Measurements from ENCODE around the gene P2RX5. TPM values are rescaled to one million over a fixed set of nuclear protein-coding genes. Genes with fewer than 3 reads are reported as not detected.
A peak's percentile ranks its signal among the peaks of the same experiment; 100 is the strongest.

Gene P2RX5
- total and polyA plus RNA-seq, 2 experiments from 2014 or later = 7.5 to 13.6 TPM

DNA sequence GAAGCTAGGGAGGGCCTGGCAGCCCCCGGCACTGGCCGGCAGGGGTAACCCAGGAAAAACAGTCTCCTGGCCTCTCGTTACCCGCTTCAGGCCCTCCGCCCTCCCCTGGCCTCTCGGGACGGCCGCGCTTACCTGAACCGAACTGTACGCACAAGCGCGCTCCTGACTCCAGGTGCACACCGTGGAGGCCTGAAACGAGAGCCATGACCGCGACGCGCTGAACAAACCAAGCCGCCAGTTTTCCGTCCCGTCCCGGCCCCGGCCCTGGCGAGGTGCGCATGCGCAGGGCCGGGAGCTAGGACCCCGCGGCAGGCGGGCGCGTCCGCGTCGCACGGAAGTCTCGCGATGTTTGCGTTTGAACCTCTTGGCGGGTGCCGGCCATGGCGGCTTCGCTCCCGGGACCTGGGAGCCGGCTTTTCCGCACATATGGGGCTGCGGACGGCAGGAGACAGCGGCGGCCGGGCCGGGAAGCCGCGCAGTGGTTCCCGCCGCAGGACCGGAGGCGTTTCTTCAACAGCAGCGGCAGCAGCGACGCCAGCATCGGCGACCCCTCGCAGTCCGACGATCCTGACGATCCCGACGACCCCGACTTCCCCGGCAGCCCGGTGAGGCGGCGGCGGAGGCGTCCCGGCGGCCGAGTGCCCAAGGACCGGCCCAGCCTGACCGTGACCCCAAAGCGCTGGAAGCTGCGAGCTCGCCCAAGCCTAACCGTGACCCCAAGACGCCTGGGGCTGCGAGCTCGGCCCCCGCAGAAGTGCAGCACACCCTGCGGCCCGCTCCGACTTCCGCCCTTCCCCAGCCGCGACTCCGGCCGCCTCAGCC is 27.8 kb upstream of the P2RX5 start, which contains the start of gene HASPIN (continued):
- no peak for TF ChIP-seq ZNF462 (CRISPR knock-in tag; IDR thresholded peaks at IDR 0.05)
- no peak for TF ChIP-seq ZNF114 (CRISPR knock-in tag; IDR thresholded peaks at IDR 0.05)
- TF ChIP-seq JUNB (IDR thresholded peaks at IDR 0.05; ENCODE audit: unreplicated experiment) = no peak
- no peak for TF ChIP-seq EZH2phosphoT487 (IDR thresholded peaks at IDR 0.05; ENCODE audit: unreplicated experiment)
- no peak for TF ChIP-seq EZH2 (IDR thresholded peaks at IDR 0.05; ENCODE audit: low read depth, unreplicated experiment)
- no peak for TF ChIP-seq STAT1 (IDR thresholded peaks at IDR 0.05; ENCODE audit: unreplicated experiment)
- no peak for TF ChIP-seq CTCF (conservative IDR thresholded peaks at IDR 0.05; ENCODE audit: low read depth in 2 of 2)
- peak; percentile 83 for TF ChIP-seq CREB1 (CRISPR knock-in tag; IDR thresholded peaks at IDR 0.05; ENCODE audit: low read depth)
- TF ChIP-seq POLR2AphosphoS5 (IDR thresholded peaks at IDR 0.05; ENCODE audit: low read depth) = peak; percentile 91
- no peak for TF ChIP-seq NANOG (IDR thresholded peaks at IDR 0.05; ENCODE audit: borderline replicate concordance)
- no peak for TF ChIP-seq ZNF331 (CRISPR knock-in tag; IDR thresholded peaks at IDR 0.05; ENCODE audit: low read depth)
- TF ChIP-seq ETS1 (IDR thresholded peaks at IDR 0.05) = no peak

All from GM23338 (cell line).